Endometrial microvascular endothelial cells (primary cell): ENCODE results near the gene ZNF207. TPM values are rescaled to one million over a fixed set of nuclear protein-coding genes. Genes with fewer than 3 reads are reported as not detected.
"Not testable (repeated sequence)": the region's sequence is repeated elsewhere in the genome, so short reads cannot be mapped to it uniquely, and the experiment has no call there.

ENCODE experiments used
- in situ Hi-C: cut with HindIII; loops from 2 replicates; pipeline ENCODE4 v1.10.0; 2017; ENCODE audit warnings: low sequenced_read_pairs, low pct_unique_long_range_greater_than_20kb; ENCODE audit errors: inconsistent ontology term
- total RNA-seq: library from RNA; depleted of rRNA; stranded (reverse); fragments of >200 nt; gene quantifications from one replicate; pipeline ENCODE4 v1.2.3, GENCODE V29; 2015; ENCODE audit errors: inconsistent ontology term

The ZNF207 gene
- total RNA-seq, 1 donor from 2014 or later = 152 TPM

- in situ Hi-C loops = no loop called here
These were observed 18.5 kb upstream of the ZNF207 start for GRCh38 chr17:32331243-32332040.

- in situ Hi-C loops = no loop called here
These were observed 16.8 kb upstream of the ZNF207 start for GRCh38 chr17:32333187-32333586.

- in situ Hi-C loops = no loop called here
These were observed 14.9 kb upstream of the ZNF207 start for GRCh38 chr17:32335046-32335445.

GRCh38 chr17:32335687-32336086 is 14.3 kb upstream of the ZNF207 start:
- in situ Hi-C loops = no loop called here

GRCh38 chr17:32341141-32341856 is 8.7 kb upstream of the ZNF207 start:
- in situ Hi-C loops = no loop called here

GRCh38 chr17:32341857-32342602 is 7.9 kb upstream of the ZNF207 start, which contains the start of gene C17orf75:
Gene C17orf75, minus strand, starts transcription at chr17:32342173. Its CDS starts 34 bp downstream, at chr17:32342139.
- in situ Hi-C loops = no loop called here

GRCh38 chr17:32342603-32343325 is 7.2 kb upstream of the ZNF207 start:
- in situ Hi-C loops = no loop called here

GRCh38 chr17:32345951-32346600 is 3.9 kb upstream of the ZNF207 start:
- in situ Hi-C loops = no loop called here

- in situ Hi-C loops = no loop called here
These were observed 1.5 kb upstream of the ZNF207 start for GRCh38 chr17:32348483-32348800.

GRCh38 chr17:32349503-32349853 is 479 bp upstream of the ZNF207 start:
- in situ Hi-C loops = no loop called here

GRCh38 chr17:32350666-32351418 is 885 bp downstream of the ZNF207 start:
- in situ Hi-C loops = no loop called here

- in situ Hi-C loops = not testable (repeated sequence)
These were observed 2.8 kb downstream of the ZNF207 start for GRCh38 chr17:32352734-32353133.

- in situ Hi-C loops = no loop called here
These were observed 5.9 kb downstream of the ZNF207 start for GRCh38 chr17:32355649-32356377.

GRCh38 chr17:32356378-32356743 is 6.4 kb downstream of the ZNF207 start:
- in situ Hi-C loops = no loop called here

- in situ Hi-C loops = no loop called here
These were observed 6.8 kb downstream of the ZNF207 start for GRCh38 chr17:32356750-32357149.

- in situ Hi-C loops = no loop called here
These were observed 7.7 kb downstream of the ZNF207 start for GRCh38 chr17:32357615-32358014.

GRCh38 chr17:32361270-32361669 is 11.3 kb downstream of the ZNF207 start:
- in situ Hi-C loops = no loop called here
